HL-60 (cell line): ENCODE data around the gene HDC.

Source experiments
- GABPA ChIP-seq: IDR thresholded peaks from 2 replicates; pipeline ENCODE4 v1.6.1; 2012; ENCODE audit warnings: low read depth
- POLR2AphosphoS5 ChIP-seq: IDR thresholded peaks from 2 replicates; pipeline ENCODE4 v1.6.1; 2012; ENCODE audit warnings: low read depth
- SPI1 ChIP-seq: IDR thresholded peaks from 2 replicates; pipeline ENCODE4 v1.6.1; 2012; ENCODE audit warnings: low read depth, mild to moderate bottlenecking, borderline replicate concordance
- TF ChIP-seq, protein P1 (sequence below): IDR thresholded peaks from one replicate; pipeline ENCODE4 v1.5.1; 2011; ENCODE audit warnings: low read length, control low read depth, inconsistent platforms; ENCODE audit not compliant: insufficient read depth
- TF ChIP-seq, protein P2 (sequence below): IDR thresholded peaks from 2 replicates; pipeline ENCODE4 v1.6.1; 2012; ENCODE audit warnings: low read depth; ENCODE audit not compliant: insufficient replicate concordance

DNA sequence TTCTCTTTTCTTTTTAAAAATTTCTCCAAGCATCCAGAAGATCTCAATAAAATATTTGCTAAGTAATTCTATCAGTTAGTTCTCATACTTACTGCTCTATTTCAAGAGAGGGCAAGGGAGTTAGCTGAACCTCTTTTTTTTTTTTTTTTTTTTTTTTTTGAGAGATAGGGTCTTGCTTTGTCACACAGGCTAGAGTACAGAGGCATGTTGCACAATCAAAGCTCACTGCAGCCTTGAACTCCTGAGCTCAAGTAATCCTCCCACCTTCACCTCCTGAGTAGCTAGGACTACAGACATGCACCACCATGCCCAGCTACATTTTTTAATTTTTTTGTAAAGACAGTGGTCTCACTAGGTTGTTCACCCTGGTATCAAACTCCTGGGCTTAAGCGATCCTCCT, 21.4 kb downstream of the HDC start:
- TF ChIP-seq, protein P1, sequence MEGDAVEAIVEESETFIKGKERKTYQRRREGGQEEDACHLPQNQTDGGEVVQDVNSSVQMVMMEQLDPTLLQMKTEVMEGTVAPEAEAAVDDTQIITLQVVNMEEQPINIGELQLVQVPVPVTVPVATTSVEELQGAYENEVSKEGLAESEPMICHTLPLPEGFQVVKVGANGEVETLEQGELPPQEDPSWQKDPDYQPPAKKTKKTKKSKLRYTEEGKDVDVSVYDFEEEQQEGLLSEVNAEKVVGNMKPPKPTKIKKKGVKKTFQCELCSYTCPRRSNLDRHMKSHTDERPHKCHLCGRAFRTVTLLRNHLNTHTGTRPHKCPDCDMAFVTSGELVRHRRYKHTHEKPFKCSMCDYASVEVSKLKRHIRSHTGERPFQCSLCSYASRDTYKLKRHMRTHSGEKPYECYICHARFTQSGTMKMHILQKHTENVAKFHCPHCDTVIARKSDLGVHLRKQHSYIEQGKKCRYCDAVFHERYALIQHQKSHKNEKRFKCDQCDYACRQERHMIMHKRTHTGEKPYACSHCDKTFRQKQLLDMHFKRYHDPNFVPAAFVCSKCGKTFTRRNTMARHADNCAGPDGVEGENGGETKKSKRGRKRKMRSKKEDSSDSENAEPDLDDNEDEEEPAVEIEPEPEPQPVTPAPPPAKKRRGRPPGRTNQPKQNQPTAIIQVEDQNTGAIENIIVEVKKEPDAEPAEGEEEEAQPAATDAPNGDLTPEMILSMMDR: no peak
- TF ChIP-seq POLR2AphosphoS5: no peak
- no peak for TF ChIP-seq GABPA
- TF ChIP-seq, protein P2, sequence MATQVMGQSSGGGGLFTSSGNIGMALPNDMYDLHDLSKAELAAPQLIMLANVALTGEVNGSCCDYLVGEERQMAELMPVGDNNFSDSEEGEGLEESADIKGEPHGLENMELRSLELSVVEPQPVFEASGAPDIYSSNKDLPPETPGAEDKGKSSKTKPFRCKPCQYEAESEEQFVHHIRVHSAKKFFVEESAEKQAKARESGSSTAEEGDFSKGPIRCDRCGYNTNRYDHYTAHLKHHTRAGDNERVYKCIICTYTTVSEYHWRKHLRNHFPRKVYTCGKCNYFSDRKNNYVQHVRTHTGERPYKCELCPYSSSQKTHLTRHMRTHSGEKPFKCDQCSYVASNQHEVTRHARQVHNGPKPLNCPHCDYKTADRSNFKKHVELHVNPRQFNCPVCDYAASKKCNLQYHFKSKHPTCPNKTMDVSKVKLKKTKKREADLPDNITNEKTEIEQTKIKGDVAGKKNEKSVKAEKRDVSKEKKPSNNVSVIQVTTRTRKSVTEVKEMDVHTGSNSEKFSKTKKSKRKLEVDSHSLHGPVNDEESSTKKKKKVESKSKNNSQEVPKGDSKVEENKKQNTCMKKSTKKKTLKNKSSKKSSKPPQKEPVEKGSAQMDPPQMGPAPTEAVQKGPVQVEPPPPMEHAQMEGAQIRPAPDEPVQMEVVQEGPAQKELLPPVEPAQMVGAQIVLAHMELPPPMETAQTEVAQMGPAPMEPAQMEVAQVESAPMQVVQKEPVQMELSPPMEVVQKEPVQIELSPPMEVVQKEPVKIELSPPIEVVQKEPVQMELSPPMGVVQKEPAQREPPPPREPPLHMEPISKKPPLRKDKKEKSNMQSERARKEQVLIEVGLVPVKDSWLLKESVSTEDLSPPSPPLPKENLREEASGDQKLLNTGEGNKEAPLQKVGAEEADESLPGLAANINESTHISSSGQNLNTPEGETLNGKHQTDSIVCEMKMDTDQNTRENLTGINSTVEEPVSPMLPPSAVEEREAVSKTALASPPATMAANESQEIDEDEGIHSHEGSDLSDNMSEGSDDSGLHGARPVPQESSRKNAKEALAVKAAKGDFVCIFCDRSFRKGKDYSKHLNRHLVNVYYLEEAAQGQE: no peak
- no peak for TF ChIP-seq SPI1
